OCI-LY1 (cell line): ENCODE data around the gene BCR.
A peak's percentile ranks its signal among the peaks of the same experiment; 100 is the strongest.

Experiments used
- H2AFZ ChIP-seq: fragments of 200-600 bp; sonication (generic), shearing (Covaris generic); 2 replicates; pipeline ENCODE4 v1.6.0; 2014; ENCODE audit warnings: antibody characterized with exemption, mild to moderate bottlenecking, low read length
- H3F3A ChIP-seq: fragments of 200-600 bp; sonication (generic), shearing (Covaris generic); 2 replicates; pipeline ENCODE4 v1.6.0; 2014; ENCODE audit warnings: mild to moderate bottlenecking, antibody characterized with exemption, low read length, moderate library complexity; ENCODE audit not compliant: insufficient read depth
- H3K27ac ChIP-seq: fragments of 200-600 bp; sonication (generic); 2 replicates; pipeline ENCODE4 v1.5.1; 2014; ENCODE audit warnings: low read length, mixed run types, mild to moderate bottlenecking, low read depth; ENCODE audit not compliant: poor library complexity, severe bottlenecking
- H3K27me3 ChIP-seq: fragments of 200-600 bp; sonication (generic); 2 replicates; pipeline ENCODE4 v1.6.0; 2014; ENCODE audit warnings: antibody characterized with exemption, mild to moderate bottlenecking, low read length, moderate library complexity; ENCODE audit not compliant: insufficient read depth
- H3K36me3 ChIP-seq: fragments of 200-600 bp; sonication (generic); 2 replicates; pipeline ENCODE4 v1.6.1; 2014; ENCODE audit warnings: mild to moderate bottlenecking, antibody characterized with exemption, low read length, moderate library complexity, mixed read lengths; ENCODE audit not compliant: insufficient read depth
- H3K4me1 ChIP-seq: fragments of 200-600 bp; sonication (generic); 2 replicates; pipeline ENCODE4 v1.5.1; 2014; ENCODE audit warnings: mild to moderate bottlenecking, low read length, moderate library complexity; ENCODE audit not compliant: insufficient read depth, severe bottlenecking
- H3K4me2 ChIP-seq: fragments of 200-600 bp; sonication (generic), shearing (Covaris generic); 2 replicates; pipeline ENCODE4 v1.6.1; 2014; ENCODE audit warnings: low read length
- H3K4me3 ChIP-seq: fragments of 200-600 bp; sonication (generic); 2 replicates; pipeline ENCODE4 v1.5.1; 2014; ENCODE audit warnings: low read length, low read depth, mild to moderate bottlenecking, mixed read lengths; ENCODE audit not compliant: poor library complexity, severe bottlenecking
- H3K79me2 ChIP-seq: fragments of 200-600 bp; shearing (Covaris generic); 2 replicates; pipeline ENCODE4 v1.6.1; 2016; ENCODE audit warnings: mixed run types, low read length, mixed read lengths; ENCODE audit not compliant: insufficient read depth
- H3K9ac ChIP-seq: fragments of 200-600 bp; sonication (generic), shearing (Covaris generic); 2 replicates; pipeline ENCODE4 v1.6.1; 2014; ENCODE audit warnings: mild to moderate bottlenecking, low read length, mixed read lengths
- H3K9me2 ChIP-seq: fragments of 200-600 bp; sonication (generic), shearing (Covaris generic); 2 replicates; pipeline ENCODE4 v1.6.1; 2014; ENCODE audit warnings: low read depth, mild to moderate bottlenecking, low read length, mixed read lengths
- H3K9me3 ChIP-seq: fragments of 200-600 bp; shearing (Covaris generic); 2 replicates; pipeline ENCODE4 v1.6.1; 2014; ENCODE audit warnings: low read length, mixed read lengths
- H4K20me1 ChIP-seq: fragments of 200-600 bp; sonication (generic), shearing (Covaris generic); 2 replicates; pipeline ENCODE4 v1.6.0; 2016; ENCODE audit warnings: mild to moderate bottlenecking, low read length; ENCODE audit not compliant: insufficient read depth
- EZH2 ChIP-seq: fragments of 200-600 bp; sonication (generic), shearing (Covaris generic); IDR thresholded peaks from 2 replicates; pipeline ENCODE4 v1.8.0; 2017; ENCODE audit warnings: borderline replicate concordance, mixed run types, mild to moderate bottlenecking, antibody characterized with exemption, low read length, moderate library complexity, mixed read lengths
- TF ChIP-seq, protein P1 (sequence below): fragments of 200-600 bp; sonication (generic), shearing (Covaris generic); IDR thresholded peaks from 2 replicates; pipeline ENCODE4 v1.5.1; 2017; ENCODE audit warnings: mild to moderate bottlenecking, antibody characterized with exemption, low read length, moderate library complexity, mixed read lengths

Gene BCR

DNA sequence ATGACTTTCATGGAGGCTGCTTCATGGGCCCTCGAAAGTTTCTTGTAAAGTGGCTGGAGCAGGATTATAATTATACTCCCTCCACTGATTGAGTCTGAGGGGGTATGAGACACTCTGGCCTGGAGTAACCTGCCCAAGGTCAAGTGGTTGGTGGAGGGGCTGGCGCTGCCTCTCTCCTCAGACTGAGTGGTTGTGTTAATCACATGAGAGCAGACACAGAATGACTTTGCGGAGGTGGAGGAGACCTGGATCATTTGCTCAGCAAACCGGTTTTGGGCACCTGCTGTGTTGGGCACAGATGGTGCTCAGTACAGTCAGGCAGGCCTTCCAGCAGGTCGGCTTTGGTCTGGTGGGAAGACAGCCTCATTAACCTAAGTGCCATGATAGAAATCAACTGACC is 11.8 kb downstream of the BCR start:
- TF ChIP-seq, protein P1, sequence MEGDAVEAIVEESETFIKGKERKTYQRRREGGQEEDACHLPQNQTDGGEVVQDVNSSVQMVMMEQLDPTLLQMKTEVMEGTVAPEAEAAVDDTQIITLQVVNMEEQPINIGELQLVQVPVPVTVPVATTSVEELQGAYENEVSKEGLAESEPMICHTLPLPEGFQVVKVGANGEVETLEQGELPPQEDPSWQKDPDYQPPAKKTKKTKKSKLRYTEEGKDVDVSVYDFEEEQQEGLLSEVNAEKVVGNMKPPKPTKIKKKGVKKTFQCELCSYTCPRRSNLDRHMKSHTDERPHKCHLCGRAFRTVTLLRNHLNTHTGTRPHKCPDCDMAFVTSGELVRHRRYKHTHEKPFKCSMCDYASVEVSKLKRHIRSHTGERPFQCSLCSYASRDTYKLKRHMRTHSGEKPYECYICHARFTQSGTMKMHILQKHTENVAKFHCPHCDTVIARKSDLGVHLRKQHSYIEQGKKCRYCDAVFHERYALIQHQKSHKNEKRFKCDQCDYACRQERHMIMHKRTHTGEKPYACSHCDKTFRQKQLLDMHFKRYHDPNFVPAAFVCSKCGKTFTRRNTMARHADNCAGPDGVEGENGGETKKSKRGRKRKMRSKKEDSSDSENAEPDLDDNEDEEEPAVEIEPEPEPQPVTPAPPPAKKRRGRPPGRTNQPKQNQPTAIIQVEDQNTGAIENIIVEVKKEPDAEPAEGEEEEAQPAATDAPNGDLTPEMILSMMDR = no peak
- TF ChIP-seq EZH2 = no peak
- Histone ChIP-seq H3K36me3 (peaks cover 71% of the 10 kb centered on the region), H3K27ac (peak overlapping the region; percentile 45), H3K4me3 (no peak overlapping the region), H3K27me3 (no peaks in the 10 kb centered on the region), H3K9ac (no peak overlapping the region; the same call in 1 of the 2 replicates), H2AFZ (no peak overlapping the region), H3K4me1 (peaks cover 65% of the 10 kb centered on the region), H3K9me3 (no peaks in the 10 kb centered on the region), H4K20me1 (no peaks in the 10 kb centered on the region), H3K79me2 (peaks cover 95% of the 10 kb centered on the region), H3F3A (no peaks in the 10 kb centered on the region), H3K4me2 (no peak overlapping the region; the same call in 1 of the 2 replicates), H3K9me2 (no peaks in the 10 kb centered on the region)

DNA sequence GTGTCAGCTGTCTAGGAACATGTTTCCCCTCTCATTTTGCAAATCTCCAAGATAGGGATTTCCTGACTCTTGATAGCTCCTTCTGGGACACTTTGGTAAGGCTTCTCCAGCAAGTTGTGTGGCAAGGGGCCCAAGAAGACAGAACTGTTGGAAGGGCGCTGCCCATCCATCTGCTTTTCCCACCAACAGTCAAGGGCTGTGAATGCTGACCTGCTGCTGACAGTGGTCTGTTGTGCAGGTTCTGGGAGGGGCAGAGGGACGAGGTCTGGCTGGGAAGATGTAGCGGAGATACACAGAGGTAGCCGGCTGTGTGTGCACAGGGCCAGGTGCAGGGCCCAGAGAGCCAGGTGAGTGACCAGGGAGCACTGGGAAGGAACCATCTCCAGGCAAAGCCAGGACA is 12.2 kb downstream of the BCR start:
- TF ChIP-seq, protein P1 = no peak
- no peak for TF ChIP-seq EZH2
- peak overlapping the region; percentile 40 for H3K27ac ChIP-seq
- peaks cover 95% of the 10 kb centered on the region for H3K79me2 ChIP-seq
- H3K4me2 ChIP-seq = peak overlapping the region; percentile 34; the same call in 1 of the 2 replicates
- H3K9me2 ChIP-seq = no peaks in the 10 kb centered on the region
- H3K27me3 ChIP-seq = no peaks in the 10 kb centered on the region
- no peaks in the 10 kb centered on the region for H3F3A ChIP-seq
- H3K4me3 ChIP-seq = no peak overlapping the region
- peaks cover 71% of the 10 kb centered on the region for H3K36me3 ChIP-seq
- no peak overlapping the region for H2AFZ ChIP-seq
- H3K9ac ChIP-seq = peak overlapping the region; percentile 10; the same call in 1 of the 2 replicates
- no peaks in the 10 kb centered on the region for H4K20me1 ChIP-seq
- no peaks in the 10 kb centered on the region for H3K9me3 ChIP-seq
- peaks cover 64% of the 10 kb centered on the region for H3K4me1 ChIP-seq

DNA sequence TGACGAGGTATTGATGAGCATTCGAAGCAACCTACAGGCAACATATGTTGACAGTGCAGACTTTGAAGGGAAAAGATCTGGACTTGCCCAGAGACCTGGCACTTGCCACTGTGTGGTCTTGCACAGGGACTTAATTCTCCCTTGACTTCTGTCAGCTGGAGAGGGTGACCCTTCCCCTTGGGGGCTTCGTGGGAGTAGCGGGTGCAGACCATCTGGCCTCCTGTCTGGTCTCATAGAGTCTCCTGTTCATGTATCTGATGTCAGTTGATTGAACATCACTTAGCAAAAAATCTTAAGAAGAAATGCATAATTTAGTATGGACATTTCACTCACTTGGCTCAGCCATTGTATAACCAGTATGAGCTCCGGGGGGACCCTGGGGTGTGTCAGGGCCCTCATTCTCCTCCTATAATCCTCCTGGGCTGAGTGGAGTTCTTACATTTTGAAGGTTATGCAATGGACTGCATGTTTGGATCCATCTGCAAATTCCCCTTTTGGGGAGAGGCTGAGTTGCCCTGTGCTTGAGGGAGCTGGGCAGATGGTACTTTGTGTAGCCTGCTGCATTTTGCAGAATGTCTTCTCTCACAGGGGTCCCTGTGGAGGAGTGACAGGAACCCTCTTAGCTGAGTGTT is 13.0 kb downstream of the BCR start:
- Histone ChIP-seq H3K27me3 (no peaks in the 10 kb centered on the region), H2AFZ (no peak overlapping the region), H3K9me3 (no peaks in the 10 kb centered on the region), H3K79me2 (peaks cover 94% of the 10 kb centered on the region), H3K4me3 (no peak overlapping the region), H3K27ac (peak overlapping the region; percentile 40), H4K20me1 (no peaks in the 10 kb centered on the region), H3K36me3 (peaks cover 70% of the 10 kb centered on the region), H3F3A (no peaks in the 10 kb centered on the region), H3K9me2 (no peaks in the 10 kb centered on the region), H3K4me1 (peaks cover 63% of the 10 kb centered on the region), H3K9ac (no peak overlapping the region; the same call in 1 of the 2 replicates), H3K4me2 (peak overlapping the region; percentile 34; the same call in 1 of the 2 replicates)
- no peak for TF ChIP-seq EZH2
- TF ChIP-seq, protein P1 = no peak
